Upper lobe of left lung (tissue), 4 donors: ENCODE results near the gene PIK3CA.

Experiments used
- EP300 ChIP-seq, 4 donors: sonication (generic); formaldehyde crosslinking; IDR thresholded peaks; one replicate each; pipeline ENCODE4 v1.5.1; 2017; ENCODE audit warnings: antibody characterized with exemption in 4 of 4, control low read depth in 2 of 4
- TF ChIP-seq, protein P1 (sequence below), 6 experiments: fragments of 450-650 bp in 4 of 6; fragments of 200-600 bp in 2 of 6; sonication (generic) in 2 of 6; IDR thresholded peaks; one replicate each; pipeline ENCODE4 v1.5.1; 2016 to 2019; ENCODE audit warnings: antibody characterized with exemption in 6 of 6

GRCh38 chr3:179227349-179227748 lies 79.2 kb downstream of the PIK3CA start:
- no peak for TF ChIP-seq EP300 (IDR thresholded peaks at IDR 0.05)
- TF ChIP-seq, protein P1, sequence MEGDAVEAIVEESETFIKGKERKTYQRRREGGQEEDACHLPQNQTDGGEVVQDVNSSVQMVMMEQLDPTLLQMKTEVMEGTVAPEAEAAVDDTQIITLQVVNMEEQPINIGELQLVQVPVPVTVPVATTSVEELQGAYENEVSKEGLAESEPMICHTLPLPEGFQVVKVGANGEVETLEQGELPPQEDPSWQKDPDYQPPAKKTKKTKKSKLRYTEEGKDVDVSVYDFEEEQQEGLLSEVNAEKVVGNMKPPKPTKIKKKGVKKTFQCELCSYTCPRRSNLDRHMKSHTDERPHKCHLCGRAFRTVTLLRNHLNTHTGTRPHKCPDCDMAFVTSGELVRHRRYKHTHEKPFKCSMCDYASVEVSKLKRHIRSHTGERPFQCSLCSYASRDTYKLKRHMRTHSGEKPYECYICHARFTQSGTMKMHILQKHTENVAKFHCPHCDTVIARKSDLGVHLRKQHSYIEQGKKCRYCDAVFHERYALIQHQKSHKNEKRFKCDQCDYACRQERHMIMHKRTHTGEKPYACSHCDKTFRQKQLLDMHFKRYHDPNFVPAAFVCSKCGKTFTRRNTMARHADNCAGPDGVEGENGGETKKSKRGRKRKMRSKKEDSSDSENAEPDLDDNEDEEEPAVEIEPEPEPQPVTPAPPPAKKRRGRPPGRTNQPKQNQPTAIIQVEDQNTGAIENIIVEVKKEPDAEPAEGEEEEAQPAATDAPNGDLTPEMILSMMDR (IDR thresholded peaks at IDR 0.05) = no peak
